HepG2 (cell line): Measurements from ENCODE around the gene CMTM4.

Experiments
- CTCF ChIP-seq: sonication (generic); formaldehyde crosslinking; IDR thresholded peaks from 2 replicates; pipeline ENCODE4 v1.5.0; 2020; ENCODE audit warnings: mild to moderate bottlenecking, missing genetic modification reagents, moderate library complexity
- EZH2 ChIP-seq: conservative IDR thresholded peaks from 2 replicates; pipeline ENCODE4 v1.6.1; 2012; ENCODE audit warnings: mild to moderate bottlenecking, low read depth, low read length, moderate library complexity
- HNF1A ChIP-seq, 2 experiments: sonication (generic) in 1 of 2; formaldehyde crosslinking in 1 of 2; IDR thresholded peaks; 2 replicates each; pipeline versions ENCODE4 v1.4.0 to v1.6.1; 2016 to 2020; ENCODE audit warnings: borderline replicate concordance in 1 of 2, low read depth in 1 of 2, mild to moderate bottlenecking in 1 of 2, missing genetic modification reagents in 1 of 2
- JDP2 ChIP-seq: sonication (generic); formaldehyde crosslinking; IDR thresholded peaks from 2 replicates; pipeline ENCODE4 v1.8.1; 2022; ENCODE audit warnings: missing genetic modification reagents, borderline replicate concordance
- NFE2L1 ChIP-seq: sonication (generic); formaldehyde crosslinking; IDR thresholded peaks from 2 replicates; pipeline ENCODE4 v1.4.0; 2020; ENCODE audit warnings: missing genetic modification reagents, mild to moderate bottlenecking, borderline replicate concordance
- POLR2A ChIP-seq, 2 experiments: IDR thresholded peaks; 2 replicates each; pipeline ENCODE4 v1.6.1; 2011; ENCODE audit warnings: low read depth in 2 of 2, low read length in 2 of 2, mild to moderate bottlenecking in 1 of 2, moderate library complexity in 1 of 2; ENCODE audit not compliant: insufficient read depth in 1 of 2
- YY1 ChIP-seq: IDR thresholded peaks from 2 replicates; pipeline ENCODE4 v1.6.1; 2011; ENCODE audit warnings: low read length, low read depth, moderate library complexity, mild to moderate bottlenecking; ENCODE audit not compliant: insufficient read depth, insufficient replicate concordance
- ZFX ChIP-seq: sonication (generic); formaldehyde crosslinking; IDR thresholded peaks from 2 replicates; pipeline ENCODE4 v1.4.0; 2020; ENCODE audit warnings: mild to moderate bottlenecking, low read depth, missing genetic modification reagents, moderate library complexity
- ZNF407 ChIP-seq: sonication (generic); formaldehyde crosslinking; IDR thresholded peaks from one replicate; pipeline ENCODE4 v1.5.1; 2020; ENCODE audit warnings: mild to moderate bottlenecking, missing genetic modification reagents; ENCODE audit errors: not compliant biosample characterization
- ZNF496 ChIP-seq: sonication (generic); formaldehyde crosslinking; IDR thresholded peaks from 2 replicates; pipeline ENCODE4 v1.8.1; 2023; ENCODE audit warnings: mild to moderate bottlenecking, moderate library complexity, missing genetic modification reagents; ENCODE audit not compliant: insufficient replicate concordance
- TF ChIP-seq, protein P1 (sequence below): sonication (generic); formaldehyde crosslinking; IDR thresholded peaks from 2 replicates; pipeline ENCODE4 v1.4.0; 2020; ENCODE audit warnings: missing genetic modification reagents

DNA sequence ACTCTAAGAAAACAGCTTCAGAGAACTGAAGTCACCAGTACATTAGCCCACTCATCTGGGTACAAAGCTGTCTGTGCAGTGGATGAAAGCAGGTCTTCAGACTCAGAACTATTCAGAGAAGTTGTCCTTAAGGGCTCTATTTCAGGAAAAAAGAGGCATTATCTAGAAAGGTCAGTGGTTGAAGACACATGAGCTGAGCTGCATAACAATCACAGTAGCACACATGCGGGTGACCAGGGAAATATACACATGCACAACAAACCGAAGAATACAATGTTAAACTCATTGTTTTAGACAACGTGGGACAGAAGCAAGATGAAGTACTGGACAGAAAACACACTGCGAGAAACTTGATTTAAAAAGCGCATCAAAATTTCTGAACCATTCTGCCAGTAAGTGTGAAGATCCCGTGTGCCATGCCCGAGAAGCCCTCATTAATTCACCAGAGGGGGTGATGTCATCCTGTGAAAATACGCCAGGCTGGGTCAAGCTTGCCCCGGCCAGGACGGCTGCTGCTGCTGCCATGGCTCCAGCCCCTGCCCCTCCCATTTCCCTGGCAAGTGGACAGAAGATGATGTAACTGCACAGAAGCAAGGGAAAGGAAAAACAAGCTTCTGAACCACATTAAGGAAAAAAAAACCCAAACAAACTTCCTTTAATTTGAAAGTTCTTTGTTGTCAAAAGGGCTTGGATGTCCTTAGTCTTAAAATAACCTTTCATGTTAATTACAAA, 44.8 kb upstream of the CMTM4 start:
- TF ChIP-seq, protein P1, sequence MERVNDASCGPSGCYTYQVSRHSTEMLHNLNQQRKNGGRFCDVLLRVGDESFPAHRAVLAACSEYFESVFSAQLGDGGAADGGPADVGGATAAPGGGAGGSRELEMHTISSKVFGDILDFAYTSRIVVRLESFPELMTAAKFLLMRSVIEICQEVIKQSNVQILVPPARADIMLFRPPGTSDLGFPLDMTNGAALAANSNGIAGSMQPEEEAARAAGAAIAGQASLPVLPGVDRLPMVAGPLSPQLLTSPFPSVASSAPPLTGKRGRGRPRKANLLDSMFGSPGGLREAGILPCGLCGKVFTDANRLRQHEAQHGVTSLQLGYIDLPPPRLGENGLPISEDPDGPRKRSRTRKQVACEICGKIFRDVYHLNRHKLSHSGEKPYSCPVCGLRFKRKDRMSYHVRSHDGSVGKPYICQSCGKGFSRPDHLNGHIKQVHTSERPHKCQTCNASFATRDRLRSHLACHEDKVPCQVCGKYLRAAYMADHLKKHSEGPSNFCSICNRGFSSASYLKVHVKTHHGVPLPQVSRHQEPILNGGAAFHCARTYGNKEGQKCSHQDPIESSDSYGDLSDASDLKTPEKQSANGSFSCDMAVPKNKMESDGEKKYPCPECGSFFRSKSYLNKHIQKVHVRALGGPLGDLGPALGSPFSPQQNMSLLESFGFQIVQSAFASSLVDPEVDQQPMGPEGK (CRISPR knock-in tag) = no peak
- TF ChIP-seq EZH2 = no peak
- no peak for TF ChIP-seq ZNF496
- no peak for TF ChIP-seq ZFX (CRISPR knock-in tag)
- no peak for TF ChIP-seq HNF1A (IDR thresholded peaks at IDR 0.05; ENCODE audit: low read depth)
- no peak for TF ChIP-seq HNF1A (CRISPR knock-in tag; IDR thresholded peaks at IDR 0.05; ENCODE audit: borderline replicate concordance)
- TF ChIP-seq YY1 = no peak
- TF ChIP-seq ZNF407 (CRISPR knock-in tag) = no peak
- TF ChIP-seq JDP2 (CRISPR knock-in tag) = no peak
- no peak for TF ChIP-seq POLR2A (IDR thresholded peaks at IDR 0.05; ENCODE audit: insufficient read depth in 1 of 2, low read depth in 2 of 2, low read length in 2 of 2)
- TF ChIP-seq CTCF (CRISPR knock-in tag) = no peak
- no peak for TF ChIP-seq NFE2L1 (CRISPR knock-in tag)
